HepG2 (cell line): ENCODE data around the gene STX5. TPM values are rescaled to one million over a fixed set of nuclear protein-coding genes. Genes with fewer than 3 reads are reported as not detected.

Source experiments
- BRCA1 ChIP-seq: sonication (generic); formaldehyde crosslinking; IDR thresholded peaks from 2 replicates; pipeline ENCODE4 v1.4.0; 2020; ENCODE audit warnings: missing genetic modification reagents
- EHMT2 ChIP-seq: fragments of 200-600 bp; sonication (generic); IDR thresholded peaks from 2 replicates; pipeline ENCODE4 v1.7.0; 2017; ENCODE audit warnings: antibody characterized with exemption, low read depth, low read length, borderline replicate concordance
- GTF2F1 ChIP-seq: fragments of 150-350 bp; IDR thresholded peaks from 2 replicates; pipeline ENCODE4 v1.6.1; 2014; ENCODE audit warnings: low read length
- ISL2 ChIP-seq: sonication (generic); formaldehyde crosslinking; IDR thresholded peaks from 2 replicates; pipeline ENCODE4 v1.5.0; 2020; ENCODE audit warnings: missing genetic modification reagents
- KMT2B ChIP-seq: IDR thresholded peaks from 2 replicates; pipeline ENCODE4 v1.6.1; 2016; ENCODE audit warnings: missing genetic modification reagents, missing compliant biosample characterization
- PHF20 ChIP-seq: sonication (generic); formaldehyde crosslinking; IDR thresholded peaks from 2 replicates; pipeline ENCODE4 v1.5.0; 2020; ENCODE audit warnings: mild to moderate bottlenecking, missing genetic modification reagents
- PHF5A ChIP-seq: IDR thresholded peaks from one replicate; pipeline ENCODE4 v1.6.1; 2018; ENCODE audit warnings: low read depth, missing genetic modification reagents; ENCODE audit not compliant: unreplicated experiment
- SUZ12 ChIP-seq: fragments of 150-350 bp; IDR thresholded peaks from 2 replicates; pipeline ENCODE4 v1.6.1; 2014; ENCODE audit warnings: low read depth, low read length
- TERF1 ChIP-seq: sonication (generic); formaldehyde crosslinking; IDR thresholded peaks from 2 replicates; pipeline ENCODE4 v1.8.0; 2022; ENCODE audit warnings: mild to moderate bottlenecking, missing genetic modification reagents, moderate library complexity
- TFE3 ChIP-seq: IDR thresholded peaks from 2 replicates; pipeline ENCODE4 v1.6.1; 2016
- ZBTB20 ChIP-seq: sonication (generic); formaldehyde crosslinking; IDR thresholded peaks from 2 replicates; pipeline ENCODE4 v1.8.1; 2023; ENCODE audit warnings: missing genetic modification reagents, low read depth, mild to moderate bottlenecking, borderline replicate concordance
- ZC3H4 ChIP-seq: sonication (generic); formaldehyde crosslinking; IDR thresholded peaks from 2 replicates; pipeline ENCODE4 v1.4.0; 2020; ENCODE audit warnings: missing genetic modification reagents, borderline replicate concordance
- ZGPAT ChIP-seq: IDR thresholded peaks from 2 replicates; pipeline ENCODE4 v1.6.1; 2016; ENCODE audit warnings: mild to moderate bottlenecking
- ZNF331 ChIP-seq: sonication (generic); formaldehyde crosslinking; IDR thresholded peaks from 2 replicates; pipeline ENCODE4 v1.4.0; 2020; ENCODE audit warnings: missing genetic modification reagents
- ZNF646 ChIP-seq: sonication (generic); formaldehyde crosslinking; IDR thresholded peaks from 2 replicates; pipeline ENCODE4 v1.9.0; 2021; ENCODE audit warnings: mild to moderate bottlenecking, missing genetic modification reagents
- polyA plus RNA-seq, 8 experiments: library from polyadenylated mRNA; depleted of rRNA in 3 of 8; stranded (reverse) in 7 of 8; unstranded in 1 of 8; fragments of >200 nt; fragmentation: Illumina TruSeq in 4 of 8; extraction: Trizol in 4 of 8; gene quantifications; 2 replicates each; pipeline versions ENCODE4 v1.2.1 to v1.2.3, GENCODE V29; 2011 to 2016; ENCODE audit warnings: low read depth in 4 of 8, missing spikeins in 1 of 8, mixed read lengths in 1 of 8; ENCODE audit not compliant: insufficient read depth in 1 of 8
- total RNA-seq, 5 experiments: library from RNA; depleted of rRNA; stranded (reverse); fragments of >200 nt; fragmentation: Illumina TruSeq; extraction: Trizol; gene quantifications; 2 replicates each; pipeline ENCODE4 v1.2.3, GENCODE V29; 2016; ENCODE audit warnings: low read depth in 1 of 5
- TF ChIP-seq, protein P1 (sequence below): sonication (generic); formaldehyde crosslinking; IDR thresholded peaks from 2 replicates; pipeline ENCODE4 v1.4.0; 2020; ENCODE audit warnings: low read depth, mild to moderate bottlenecking, missing genetic modification reagents
- TF ChIP-seq, protein P2 (sequence below): sonication (generic); formaldehyde crosslinking; IDR thresholded peaks from 2 replicates; pipeline ENCODE4 v1.5.1; 2020; ENCODE audit warnings: missing genetic modification reagents, mild to moderate bottlenecking, borderline replicate concordance

The STX5 gene
- total and polyA plus RNA-seq, 2 of the 13 experiments (the other 11 are each of a cell fraction or from before 2014, with no cell fraction given) = 26.9 to 30.0 TPM

- TF ChIP-seq ZGPAT (CRISPR knock-in tag) (peak; percentile 95), PHF20 (CRISPR knock-in tag) (peak; percentile 91), BRCA1 (CRISPR knock-in tag) (peak; percentile 75; the same call in 1 of the 2 replicates), GTF2F1 (no peak), SUZ12 (no peak), ZNF331 (CRISPR knock-in tag) (peak; percentile 31), TFE3 (CRISPR knock-in tag) (no peak; the same call in 1 of the 2 replicates), PHF5A (CRISPR knock-in tag) (peak; percentile 96), ZNF646 (CRISPR knock-in tag) (peak; percentile 58; the same call in 1 of the 2 replicates), EHMT2 (no peak), ISL2 (CRISPR knock-in tag) (peak; percentile 65; the same call in 1 of the 2 replicates), KMT2B (CRISPR knock-in tag) (peak; percentile 87), ZC3H4 (CRISPR knock-in tag) (no peak), TERF1 (CRISPR knock-in tag) (no peak), ZBTB20 (CRISPR knock-in tag) (no peak; the same call in 1 of the 2 replicates)
- TF ChIP-seq, protein P1, sequence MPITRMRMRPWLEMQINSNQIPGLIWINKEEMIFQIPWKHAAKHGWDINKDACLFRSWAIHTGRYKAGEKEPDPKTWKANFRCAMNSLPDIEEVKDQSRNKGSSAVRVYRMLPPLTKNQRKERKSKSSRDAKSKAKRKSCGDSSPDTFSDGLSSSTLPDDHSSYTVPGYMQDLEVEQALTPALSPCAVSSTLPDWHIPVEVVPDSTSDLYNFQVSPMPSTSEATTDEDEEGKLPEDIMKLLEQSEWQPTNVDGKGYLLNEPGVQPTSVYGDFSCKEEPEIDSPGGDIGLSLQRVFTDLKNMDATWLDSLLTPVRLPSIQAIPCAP (CRISPR knock-in tag) = peak; percentile 98
- TF ChIP-seq, protein P2, sequence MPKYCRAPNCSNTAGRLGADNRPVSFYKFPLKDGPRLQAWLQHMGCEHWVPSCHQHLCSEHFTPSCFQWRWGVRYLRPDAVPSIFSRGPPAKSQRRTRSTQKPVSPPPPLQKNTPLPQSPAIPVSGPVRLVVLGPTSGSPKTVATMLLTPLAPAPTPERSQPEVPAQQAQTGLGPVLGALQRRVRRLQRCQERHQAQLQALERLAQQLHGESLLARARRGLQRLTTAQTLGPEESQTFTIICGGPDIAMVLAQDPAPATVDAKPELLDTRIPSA (CRISPR knock-in tag) = peak; percentile 97
These were observed 44.7 kb downstream of the STX5 start, which contains the start of gene TMEM179B (continued) for GRCh38 chr11:62787005-62787759.
